Mesenchymal stem cell (in vitro differentiated cells and primary cell): Measurements from ENCODE around the gene OSM.

ENCODE experiments used
- DNase-seq: peaks from one replicate; pipeline ENCODE4 v3.0.0-alpha.2; 2013
- H2AFZ ChIP-seq: one replicate; pipeline ENCODE4 v1.6.1; 2013; ENCODE audit warnings: low read depth, mild to moderate bottlenecking, control low read depth, inconsistent platforms, low read length, moderate library complexity
- H2AK5ac ChIP-seq: 2 replicates; pipeline ENCODE4 v1.6.1; 2013; ENCODE audit warnings: low read length, moderate library complexity, mild to moderate bottlenecking, inconsistent platforms; ENCODE audit not compliant: severe bottlenecking
- H2BK120ac ChIP-seq: one replicate; pipeline ENCODE4 v1.6.1; 2013; ENCODE audit warnings: low read depth, mild to moderate bottlenecking, inconsistent platforms, low read length, moderate library complexity
- H2BK12ac ChIP-seq, 2 experiments: one replicate each; pipeline ENCODE4 v1.6.1; 2013; ENCODE audit warnings: inconsistent platforms in 2 of 2, low read length in 2 of 2, mild to moderate bottlenecking in 2 of 2, moderate library complexity in 2 of 2, control low read depth in 1 of 2
- H2BK15ac ChIP-seq: one replicate; pipeline ENCODE4 v1.6.1; 2013; ENCODE audit warnings: mild to moderate bottlenecking, low read depth, inconsistent platforms; ENCODE audit not compliant: poor library complexity, severe bottlenecking
- H2BK5ac ChIP-seq: 2 replicates; pipeline ENCODE4 v1.6.1; 2013; ENCODE audit warnings: low read depth, mild to moderate bottlenecking, low read length, control low read depth, inconsistent platforms; ENCODE audit not compliant: poor library complexity, severe bottlenecking
- H3K14ac ChIP-seq, 2 experiments: one replicate each; pipeline ENCODE4 v1.6.1; 2013; ENCODE audit warnings: inconsistent platforms in 2 of 2, low read length in 2 of 2, control low read depth in 1 of 2, mild to moderate bottlenecking in 1 of 2, moderate library complexity in 1 of 2
- H3K18ac ChIP-seq, 2 experiments: one replicate each; pipeline ENCODE4 v1.6.1; 2013; ENCODE audit warnings: inconsistent platforms in 2 of 2, low read length in 2 of 2, control low read depth in 1 of 2, low read depth in 1 of 2, mild to moderate bottlenecking in 1 of 2
- H3K23ac ChIP-seq, 2 experiments: one replicate each; pipeline ENCODE4 v1.6.1; 2013; ENCODE audit warnings: inconsistent platforms in 2 of 2, low read length in 2 of 2, mild to moderate bottlenecking in 2 of 2, moderate library complexity in 2 of 2, control low read depth in 1 of 2
- H3K27ac ChIP-seq: 2 replicates; pipeline ENCODE4 v1.5.1; 2013; ENCODE audit warnings: mild to moderate bottlenecking, moderate library complexity, low read length, control low read depth, inconsistent platforms; ENCODE audit not compliant: poor library complexity, severe bottlenecking
- H3K27me3 ChIP-seq, 2 experiments: 2 replicates each; pipeline versions ENCODE4 v1.6.1 to v1.7.0; 2013; ENCODE audit warnings: low read length in 2 of 2, mild to moderate bottlenecking in 2 of 2, moderate library complexity in 2 of 2, control low read depth in 1 of 2, inconsistent platforms in 1 of 2; ENCODE audit not compliant: control insufficient read depth in 1 of 2, insufficient read depth in 1 of 2
- H3K36me3 ChIP-seq, 2 experiments: 2 replicates each; pipeline versions ENCODE4 v1.6.1 to v1.7.0; 2013; ENCODE audit warnings: low read length in 2 of 2, control low read depth in 1 of 2, inconsistent platforms in 1 of 2, low read depth in 1 of 2, mild to moderate bottlenecking in 1 of 2; ENCODE audit not compliant: insufficient read depth in 2 of 2, control insufficient read depth in 1 of 2
- H3K4ac ChIP-seq, 2 experiments: one replicate each; pipeline ENCODE4 v1.6.1; 2013; ENCODE audit warnings: inconsistent platforms in 2 of 2, low read length in 2 of 2, mild to moderate bottlenecking in 2 of 2, moderate library complexity in 2 of 2, control low read depth in 1 of 2, low read depth in 1 of 2
- H3K4me1 ChIP-seq: 2 replicates; pipeline ENCODE4 v1.6.1; 2013; ENCODE audit warnings: low read depth, low read length, control low read depth; ENCODE audit not compliant: control insufficient read depth, insufficient read depth
- H3K4me2 ChIP-seq: 2 replicates; pipeline ENCODE4 v1.6.1; 2013; ENCODE audit warnings: low read length, mild to moderate bottlenecking, inconsistent platforms; ENCODE audit not compliant: poor library complexity, severe bottlenecking
- H3K4me3 ChIP-seq, 2 experiments: 2 replicates each; pipeline versions ENCODE4 v1.5.1 to v1.7.0; 2013; ENCODE audit warnings: low read length in 2 of 2, mild to moderate bottlenecking in 2 of 2, control low read depth in 1 of 2, low read depth in 1 of 2; ENCODE audit not compliant: insufficient read depth in 1 of 2
- H3K79me1 ChIP-seq: replicated peaks from 2 replicates; pipeline ENCODE4 v1.6.1; 2013; ENCODE audit warnings: mild to moderate bottlenecking, control low read depth, low read length, inconsistent platforms; ENCODE audit not compliant: poor library complexity, severe bottlenecking
- H3K9ac ChIP-seq: 2 replicates; pipeline ENCODE4 v1.7.0; 2013; ENCODE audit warnings: mild to moderate bottlenecking, low read length, moderate library complexity
- H3K9me3 ChIP-seq: 2 replicates; pipeline ENCODE4 v1.7.0; 2013; ENCODE audit warnings: mild to moderate bottlenecking, low read length; ENCODE audit not compliant: control insufficient read depth
- H4K8ac ChIP-seq: one replicate; pipeline ENCODE4 v1.6.1; 2013; ENCODE audit warnings: inconsistent platforms, mild to moderate bottlenecking, low read length, moderate library complexity
- H4K91ac ChIP-seq: one replicate; pipeline ENCODE4 v1.6.1; 2013; ENCODE audit warnings: mild to moderate bottlenecking, low read length, inconsistent platforms
- WGBS: methylation state at CpG from one replicate; pipeline ENCODE4 v1.1.7; 2013; ENCODE audit warnings: mixed read lengths; 5-methylcytosine and 5-hydroxymethylcytosine counted together

Gene OSM

GRCh38 chr22:30265823-30266444 is 717 bp downstream of the OSM start:
- no peak for DNase-seq
- H4K8ac ChIP-seq = no peak overlapping the region
- no peak overlapping the region for H2BK12ac ChIP-seq
- no peak overlapping the region for H3K4me3 ChIP-seq
- no peak overlapping the region for H3K4me2 ChIP-seq
- peak overlapping the region in 1 of 2 experiments; percentile 7 for H3K4ac ChIP-seq
- no peak overlapping the region for H2AFZ ChIP-seq
- H2AK5ac ChIP-seq = no peak overlapping the region
- no peak overlapping the region for H3K18ac ChIP-seq
- peaks cover 0 to 5% of the 10 kb centered on the region in 2 experiments for H3K27me3 ChIP-seq
- H3K23ac ChIP-seq = no peak overlapping the region
- H3K36me3 ChIP-seq = no peaks in the 10 kb centered on the region
- H3K9me3 ChIP-seq = no peaks in the 10 kb centered on the region
- H2BK5ac ChIP-seq = no peak overlapping the region
- H3K27ac ChIP-seq = no peak overlapping the region
- H3K9ac ChIP-seq = no peak overlapping the region
- WGBS = 86% methylated on average over 21 of the region's 24 CpGs
- no peaks in the 10 kb centered on the region for H3K79me1 ChIP-seq
- H3K14ac ChIP-seq = no peak overlapping the region
- no peak overlapping the region for H2BK120ac ChIP-seq
- no peak overlapping the region for H2BK15ac ChIP-seq
- peak overlapping the region; percentile 67 for H4K91ac ChIP-seq
- peaks cover 33% of the 10 kb centered on the region for H3K4me1 ChIP-seq

GRCh38 chr22:30265131-30265720 is 1.4 kb downstream of the OSM start:
- no peak overlapping the region for H3K4me3 ChIP-seq
- WGBS = 96% methylated on average over 9 of the region's 9 CpGs
- H3K4ac ChIP-seq = no peak overlapping the region
- H2BK5ac ChIP-seq = no peak overlapping the region
- no peak for DNase-seq
- peaks cover 0 to 5% of the 10 kb centered on the region in 2 experiments for H3K27me3 ChIP-seq
- no peak overlapping the region for H4K91ac ChIP-seq
- H3K9ac ChIP-seq = no peak overlapping the region
- no peak overlapping the region for H2AFZ ChIP-seq
- H3K9me3 ChIP-seq = no peaks in the 10 kb centered on the region
- H3K27ac ChIP-seq = no peak overlapping the region
- H3K23ac ChIP-seq = no peak overlapping the region
- no peaks in the 10 kb centered on the region for H3K79me1 ChIP-seq
- no peaks in the 10 kb centered on the region for H3K36me3 ChIP-seq
- H2BK120ac ChIP-seq = no peak overlapping the region
- peaks cover 33% of the 10 kb centered on the region for H3K4me1 ChIP-seq
- no peak overlapping the region for H2BK15ac ChIP-seq
- no peak overlapping the region for H3K14ac ChIP-seq
- no peak overlapping the region for H2AK5ac ChIP-seq
- no peak overlapping the region for H4K8ac ChIP-seq
- H3K4me2 ChIP-seq = no peak overlapping the region
- H2BK12ac ChIP-seq = peak overlapping the region in 1 of 2 experiments; percentile 15
- no peak overlapping the region for H3K18ac ChIP-seq

GRCh38 chr22:30263883-30264282 is 2.8 kb downstream of the OSM start:
- Histone ChIP-seq H3K4me3 (no peak overlapping the region), H3K27ac (no peak overlapping the region), H3K4me2 (no peak overlapping the region), H3K4ac (no peak overlapping the region), H2BK120ac (no peak overlapping the region), H3K36me3 (no peaks in the 10 kb centered on the region), H2AK5ac (no peak overlapping the region), H3K79me1 (no peaks in the 10 kb centered on the region), H3K18ac (no peak overlapping the region), H4K91ac (no peak overlapping the region), H2AFZ (no peak overlapping the region), H3K14ac (no peak overlapping the region), H3K23ac (no peak overlapping the region), H3K27me3 (peaks cover 0 to 8% of the 10 kb centered on the region in 2 experiments), H3K9ac (no peak overlapping the region), H2BK15ac (no peak overlapping the region), H2BK5ac (no peak overlapping the region), H3K4me1 (peaks cover 33% of the 10 kb centered on the region), H3K9me3 (no peaks in the 10 kb centered on the region), H2BK12ac (no peak overlapping the region), H4K8ac (no peak overlapping the region)
- DNase-seq = no peak
- WGBS = 90% methylated on average over 17 of the region's 17 CpGs

- peak overlapping the region; percentile 68 for H3K9ac ChIP-seq
- H3K4me3 ChIP-seq = peak overlapping the region in 1 of 2 experiments; percentile 56
- H2BK12ac ChIP-seq = peak overlapping the region in 1 of 2 experiments; percentile 15
- peak overlapping the region; percentile 16 for H4K91ac ChIP-seq
- H3K4me2 ChIP-seq = peak overlapping the region; percentile 26
- H3K14ac ChIP-seq = peak overlapping the region in 1 of 2 experiments; percentile 18
- peaks cover 0 to 8% of the 10 kb centered on the region in 2 experiments for H3K27me3 ChIP-seq
- H3K4ac ChIP-seq = peak overlapping the region in 1 of 2 experiments; percentile 9
- H3K23ac ChIP-seq = no peak overlapping the region
- H2AFZ ChIP-seq = no peak overlapping the region
- H2AK5ac ChIP-seq = no peak overlapping the region
- no peaks in the 10 kb centered on the region for H3K79me1 ChIP-seq
- H3K27ac ChIP-seq = no peak overlapping the region
- WGBS = 32% methylated on average over 27 of the region's 27 CpGs
- no peaks in the 10 kb centered on the region for H3K9me3 ChIP-seq
- H2BK15ac ChIP-seq = no peak overlapping the region
- peak; percentile 65 for DNase-seq
- H3K36me3 ChIP-seq = no peaks in the 10 kb centered on the region
- H3K4me1 ChIP-seq = peaks cover 34% of the 10 kb centered on the region
- peak overlapping the region in 1 of 2 experiments; percentile 11 for H3K18ac ChIP-seq
- H2BK5ac ChIP-seq = no peak overlapping the region
- peak overlapping the region; percentile 1 for H4K8ac ChIP-seq
- H2BK120ac ChIP-seq = no peak overlapping the region
Measured at GRCh38 chr22:30262917-30263741, 3.5 kb downstream of the OSM start.
